Transverse colon (tissue), 4 donors: Measurements from ENCODE around the gene FERMT3.

Experiments
- CTCF ChIP-seq, 5 experiments: fragments of 200-600 bp in 3 of 5; fragments of 450-650 bp in 2 of 5; sonication (generic) in 3 of 5; IDR thresholded peaks; 1 replicate in 2 of 5; 2 replicates in 3 of 5; pipeline ENCODE4 v1.5.1; 2016 to 2017; ENCODE audit warnings: antibody characterized with exemption in 5 of 5, inconsistent platforms in 3 of 5, mild to moderate bottlenecking in 2 of 5, moderate library complexity in 1 of 5
- EP300 ChIP-seq: sonication (generic); formaldehyde crosslinking; IDR thresholded peaks from one replicate; pipeline ENCODE4 v1.6.1; 2017; ENCODE audit warnings: antibody characterized with exemption, low read depth
- POLR2A ChIP-seq: fragments of 450-650 bp; IDR thresholded peaks from one replicate; pipeline ENCODE4 v1.6.1; 2016; ENCODE audit warnings: antibody characterized with exemption, mild to moderate bottlenecking, moderate library complexity
- POLR2AphosphoS5 ChIP-seq, 3 donors: sonication (generic); formaldehyde crosslinking; IDR thresholded peaks; one replicate each; pipeline ENCODE4 v1.6.1; 2016; ENCODE audit warnings: antibody characterized with exemption in 3 of 3

- TF ChIP-seq CTCF (IDR thresholded peaks at IDR 0.05) (no peak), EP300 (no peak), POLR2A (no peak), POLR2AphosphoS5 (IDR thresholded peaks at IDR 0.05) (no peak)
Measured at GRCh38 chr11:64210301-64211020, 3.9 kb downstream of the FERMT3 start.
